SK-N-SH (cell line): Measurements from ENCODE around the gene PDGFRB. TPM values are rescaled to one million over a fixed set of nuclear protein-coding genes. Genes with fewer than 3 reads are reported as not detected.

ENCODE experiments used
- CTCF ChIA-PET: fragments of 300-600, 350-600 bp; formaldehyde crosslinking; extraction: SDS; loops from one replicate; lab custom pipeline; 2021; lab: Yijun Ruan, JAX
- POLR2A ChIA-PET: fragments of 350-600 bp; sonication (Branson Sonifier 250); formaldehyde crosslinking; extraction: SDS; loops from one replicate; lab custom pipeline; 2020; ENCODE audit warnings: antibody characterized with exemption, inconsistent platforms; lab: Yijun Ruan, JAX
- DNase-seq: peaks from one replicate; pipeline ENCODE4 v3.0.0; 2012
- H2AFZ ChIP-seq: fragments of 200-600 bp; sonication (generic); 2 replicates; pipeline ENCODE4 v1.8.1; 2016; ENCODE audit warnings: antibody characterized with exemption, mild to moderate bottlenecking, low read depth
- H3F3A ChIP-seq: fragments of 200-600 bp; sonication (generic); replicated peaks from 2 replicates; pipeline ENCODE3; 2016; ENCODE audit warnings: antibody characterized with exemption, mild to moderate bottlenecking; ENCODE audit not compliant: insufficient read depth
- H3K27ac ChIP-seq, 2 experiments: fragments of 200-500 bp in 1 of 2; fragments of 200-600 bp in 1 of 2; sonication (Bioruptor generic) in 1 of 2; sonication (generic), shearing (Covaris generic) in 1 of 2; 2 replicates each; pipeline versions ENCODE4 v1.5.1 to v1.6.1; 2014 to 2016; ENCODE audit warnings: low read depth in 2 of 2, inconsistent platforms in 1 of 2, low read length in 1 of 2, mild to moderate bottlenecking in 1 of 2, mixed read lengths in 1 of 2
- H3K27me3 ChIP-seq: fragments of 200-600 bp; sonication (generic), shearing (Covaris generic); 2 replicates; pipeline ENCODE4 v1.6.1; 2016; ENCODE audit warnings: mixed run types; ENCODE audit not compliant: insufficient read depth
- H3K36me3 ChIP-seq, 2 experiments: fragments of 200-500 bp in 1 of 2; fragments of 200-600 bp in 1 of 2; sonication (Bioruptor generic) in 1 of 2; sonication (generic) in 1 of 2; replicated peaks in 1 of 2; 2 replicates each; pipeline versions ENCODE3 to v1.5.1; 2014 to 2016; ENCODE audit warnings: low read length in 1 of 2, mild to moderate bottlenecking in 1 of 2; ENCODE audit not compliant: insufficient read depth in 2 of 2, control insufficient read depth in 1 of 2
- H3K4me1 ChIP-seq, 2 experiments: fragments of 200-500 bp in 1 of 2; fragments of 200-600 bp in 1 of 2; sonication (Bioruptor generic) in 1 of 2; sonication (generic), shearing (Covaris generic) in 1 of 2; 2 replicates each; pipeline versions ENCODE4 v1.5.1 to v1.6.1; 2014 to 2016; ENCODE audit warnings: low read depth in 1 of 2, low read length in 1 of 2, mixed run types in 1 of 2; ENCODE audit not compliant: insufficient read depth in 2 of 2, control insufficient read depth in 1 of 2
- H3K4me2 ChIP-seq: fragments of 200-600 bp; sonication (generic), shearing (Covaris generic); 2 replicates; pipeline ENCODE4 v1.6.1; 2017; ENCODE audit warnings: mixed run types
- H3K4me3 ChIP-seq, 2 experiments: fragments of 200-500 bp in 1 of 2; fragments of 200-600 bp in 1 of 2; sonication (Bioruptor generic) in 1 of 2; sonication (generic), shearing (Covaris generic) in 1 of 2; 2 replicates each; pipeline versions ENCODE4 v1.5.1 to v1.8.1; 2014 to 2016; ENCODE audit warnings: low read depth in 2 of 2, inconsistent platforms in 1 of 2, low read length in 1 of 2, mild to moderate bottlenecking in 1 of 2, mixed read lengths in 1 of 2, moderate library complexity in 1 of 2
- H3K79me2 ChIP-seq: fragments of 200-600 bp; sonication (generic); 2 replicates; pipeline ENCODE4 v1.8.1; 2017; ENCODE audit warnings: mild to moderate bottlenecking; ENCODE audit not compliant: insufficient read depth
- H3K9ac ChIP-seq: fragments of 200-600 bp; sonication (generic); 2 replicates; pipeline ENCODE4 v1.6.1; 2017; ENCODE audit warnings: mixed run types
- H3K9me2 ChIP-seq: fragments of 200-600 bp; sonication (generic); 2 replicates; pipeline ENCODE4 v1.6.1; 2017; ENCODE audit warnings: mixed run types
- H3K9me3 ChIP-seq: fragments of 200-600 bp; sonication (generic); 2 replicates; pipeline ENCODE4 v1.6.1; 2017; ENCODE audit warnings: mixed run types, mild to moderate bottlenecking, moderate library complexity
- H4K20me1 ChIP-seq: fragments of 200-600 bp; sonication (generic); 2 replicates; pipeline ENCODE4 v1.6.1; 2017; ENCODE audit warnings: mild to moderate bottlenecking, mixed run types; ENCODE audit not compliant: insufficient read depth
- ELF1 ChIP-seq: IDR thresholded peaks from 2 replicates; pipeline ENCODE4 v1.4.0; 2012
- FOSL2 ChIP-seq: IDR thresholded peaks from 2 replicates; pipeline ENCODE4 v1.4.0; 2012; ENCODE audit warnings: low read depth, mild to moderate bottlenecking, moderate library complexity, borderline replicate concordance
- GATA2 ChIP-seq: sonication (generic); formaldehyde crosslinking; IDR thresholded peaks from 2 replicates; pipeline ENCODE4 v1.5.0; 2020; ENCODE audit warnings: mild to moderate bottlenecking, missing genetic modification reagents
- JUND ChIP-seq: IDR thresholded peaks from 2 replicates; pipeline ENCODE4 v1.4.0; 2012
- MEF2A ChIP-seq: IDR thresholded peaks from 2 replicates; pipeline ENCODE4 v1.4.0; 2012; ENCODE audit warnings: low read depth, borderline replicate concordance
- MXI1 ChIP-seq: IDR thresholded peaks from 2 replicates; pipeline ENCODE4 v1.6.1; 2012; ENCODE audit warnings: mild to moderate bottlenecking, low read depth, low read length, improper control_type of control experiment
- NFIC ChIP-seq: IDR thresholded peaks from 2 replicates; pipeline ENCODE4 v1.4.0; 2012; ENCODE audit warnings: borderline replicate concordance
- RFX5 ChIP-seq: IDR thresholded peaks from 2 replicates; pipeline ENCODE4 v1.6.1; 2012; ENCODE audit warnings: mild to moderate bottlenecking, improper control_type of control experiment, low read length
- TAF1 ChIP-seq: IDR thresholded peaks from 2 replicates; pipeline ENCODE4 v1.6.1; 2012; ENCODE audit warnings: low read depth, mild to moderate bottlenecking, low read length, moderate library complexity, borderline replicate concordance
- TEAD4 ChIP-seq: IDR thresholded peaks from 2 replicates; pipeline ENCODE4 v1.4.0; 2012; ENCODE audit warnings: mild to moderate bottlenecking, borderline replicate concordance; ENCODE audit not compliant: insufficient read depth
- polyA plus RNA-seq, 3 experiments: library from polyadenylated mRNA; depleted of rRNA; stranded (reverse); fragments of >200 nt; gene quantifications; 2 replicates each; pipeline ENCODE4 v1.2.3, GENCODE V29; 2012
- TF ChIP-seq, protein P1 (sequence below): IDR thresholded peaks from 2 replicates; pipeline ENCODE4 v1.4.0; 2012; ENCODE audit warnings: low read depth
- TF ChIP-seq, protein P2 (sequence below): fragments of 150-350 bp; IDR thresholded peaks from 2 replicates; pipeline ENCODE4 v1.6.1; 2017; ENCODE audit warnings: antibody characterized with exemption, low read length, low read depth, borderline replicate concordance
- TF ChIP-seq, protein P3 (sequence below): IDR thresholded peaks from 2 replicates; pipeline ENCODE4 v1.6.1; 2012; ENCODE audit warnings: mild to moderate bottlenecking, low read depth, low read length, moderate library complexity
- TF ChIP-seq, protein P4 (sequence below): IDR thresholded peaks from 2 replicates; pipeline ENCODE4 v1.4.0; 2012; ENCODE audit warnings: low read depth, borderline replicate concordance

Gene PDGFRB
- polyA plus RNA-seq, 1 of the 3 experiments (the other 2 are of a cell fraction): 32.1 TPM

DNA sequence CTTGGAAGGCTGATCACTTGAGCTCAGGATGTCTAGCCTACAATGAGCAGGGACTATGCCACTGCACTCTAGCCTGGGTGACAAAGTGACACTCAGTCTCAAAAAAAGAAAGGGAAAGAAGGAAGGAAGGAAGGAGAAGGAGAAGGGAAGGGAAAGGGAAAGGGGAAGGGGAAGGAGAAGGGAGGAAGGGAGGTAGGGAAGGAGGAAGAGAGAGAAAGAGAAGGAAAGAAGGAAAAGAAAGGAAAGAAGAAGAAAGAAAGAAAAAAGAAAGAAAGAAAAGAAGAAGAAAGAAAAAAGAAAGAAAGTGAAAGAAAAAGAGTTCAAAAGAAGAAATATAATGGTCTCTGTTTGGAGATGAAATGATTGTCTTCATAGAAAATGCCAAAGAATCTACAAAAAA, 58.5 kb downstream of the PDGFRB start:
- TF ChIP-seq RFX5 (no peak), GATA2 (CRISPR knock-in tag) (no peak), NFIC (no peak), FOSL2 (no peak), MEF2A (no peak), ELF1 (no peak), JUND (no peak), TAF1 (no peak), MXI1 (no peak), TEAD4 (no peak)
- TF ChIP-seq, protein P1, sequence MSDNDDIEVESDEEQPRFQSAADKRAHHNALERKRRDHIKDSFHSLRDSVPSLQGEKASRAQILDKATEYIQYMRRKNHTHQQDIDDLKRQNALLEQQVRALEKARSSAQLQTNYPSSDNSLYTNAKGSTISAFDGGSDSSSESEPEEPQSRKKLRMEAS: no peak
- TF ChIP-seq, protein P2, sequence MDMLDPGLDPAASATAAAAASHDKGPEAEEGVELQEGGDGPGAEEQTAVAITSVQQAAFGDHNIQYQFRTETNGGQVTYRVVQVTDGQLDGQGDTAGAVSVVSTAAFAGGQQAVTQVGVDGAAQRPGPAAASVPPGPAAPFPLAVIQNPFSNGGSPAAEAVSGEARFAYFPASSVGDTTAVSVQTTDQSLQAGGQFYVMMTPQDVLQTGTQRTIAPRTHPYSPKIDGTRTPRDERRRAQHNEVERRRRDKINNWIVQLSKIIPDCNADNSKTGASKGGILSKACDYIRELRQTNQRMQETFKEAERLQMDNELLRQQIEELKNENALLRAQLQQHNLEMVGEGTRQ: no peak
- TF ChIP-seq, protein P3, sequence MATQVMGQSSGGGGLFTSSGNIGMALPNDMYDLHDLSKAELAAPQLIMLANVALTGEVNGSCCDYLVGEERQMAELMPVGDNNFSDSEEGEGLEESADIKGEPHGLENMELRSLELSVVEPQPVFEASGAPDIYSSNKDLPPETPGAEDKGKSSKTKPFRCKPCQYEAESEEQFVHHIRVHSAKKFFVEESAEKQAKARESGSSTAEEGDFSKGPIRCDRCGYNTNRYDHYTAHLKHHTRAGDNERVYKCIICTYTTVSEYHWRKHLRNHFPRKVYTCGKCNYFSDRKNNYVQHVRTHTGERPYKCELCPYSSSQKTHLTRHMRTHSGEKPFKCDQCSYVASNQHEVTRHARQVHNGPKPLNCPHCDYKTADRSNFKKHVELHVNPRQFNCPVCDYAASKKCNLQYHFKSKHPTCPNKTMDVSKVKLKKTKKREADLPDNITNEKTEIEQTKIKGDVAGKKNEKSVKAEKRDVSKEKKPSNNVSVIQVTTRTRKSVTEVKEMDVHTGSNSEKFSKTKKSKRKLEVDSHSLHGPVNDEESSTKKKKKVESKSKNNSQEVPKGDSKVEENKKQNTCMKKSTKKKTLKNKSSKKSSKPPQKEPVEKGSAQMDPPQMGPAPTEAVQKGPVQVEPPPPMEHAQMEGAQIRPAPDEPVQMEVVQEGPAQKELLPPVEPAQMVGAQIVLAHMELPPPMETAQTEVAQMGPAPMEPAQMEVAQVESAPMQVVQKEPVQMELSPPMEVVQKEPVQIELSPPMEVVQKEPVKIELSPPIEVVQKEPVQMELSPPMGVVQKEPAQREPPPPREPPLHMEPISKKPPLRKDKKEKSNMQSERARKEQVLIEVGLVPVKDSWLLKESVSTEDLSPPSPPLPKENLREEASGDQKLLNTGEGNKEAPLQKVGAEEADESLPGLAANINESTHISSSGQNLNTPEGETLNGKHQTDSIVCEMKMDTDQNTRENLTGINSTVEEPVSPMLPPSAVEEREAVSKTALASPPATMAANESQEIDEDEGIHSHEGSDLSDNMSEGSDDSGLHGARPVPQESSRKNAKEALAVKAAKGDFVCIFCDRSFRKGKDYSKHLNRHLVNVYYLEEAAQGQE: no peak
- TF ChIP-seq, protein P4, sequence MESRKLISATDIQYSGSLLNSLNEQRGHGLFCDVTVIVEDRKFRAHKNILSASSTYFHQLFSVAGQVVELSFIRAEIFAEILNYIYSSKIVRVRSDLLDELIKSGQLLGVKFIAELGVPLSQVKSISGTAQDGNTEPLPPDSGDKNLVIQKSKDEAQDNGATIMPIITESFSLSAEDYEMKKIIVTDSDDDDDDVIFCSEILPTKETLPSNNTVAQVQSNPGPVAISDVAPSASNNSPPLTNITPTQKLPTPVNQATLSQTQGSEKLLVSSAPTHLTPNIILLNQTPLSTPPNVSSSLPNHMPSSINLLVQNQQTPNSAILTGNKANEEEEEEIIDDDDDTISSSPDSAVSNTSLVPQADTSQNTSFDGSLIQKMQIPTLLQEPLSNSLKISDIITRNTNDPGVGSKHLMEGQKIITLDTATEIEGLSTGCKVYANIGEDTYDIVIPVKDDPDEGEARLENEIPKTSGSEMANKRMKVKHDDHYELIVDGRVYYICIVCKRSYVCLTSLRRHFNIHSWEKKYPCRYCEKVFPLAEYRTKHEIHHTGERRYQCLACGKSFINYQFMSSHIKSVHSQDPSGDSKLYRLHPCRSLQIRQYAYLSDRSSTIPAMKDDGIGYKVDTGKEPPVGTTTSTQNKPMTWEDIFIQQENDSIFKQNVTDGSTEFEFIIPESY: no peak
- Histone ChIP-seq H3K9me2 (no peaks in the 10 kb centered on the region), H4K20me1 (no peaks in the 10 kb centered on the region), H3K36me3 (no peaks in the 10 kb centered on the region), H3F3A (no peaks in the 10 kb centered on the region), H3K27ac (no peak overlapping the region), H3K4me1 (no peaks in the 10 kb centered on the region), H3K27me3 (no peaks in the 10 kb centered on the region; the same call in 1 of the 2 replicates), H3K9ac (no peak overlapping the region), H2AFZ (no peak overlapping the region), H3K9me3 (no peaks in the 10 kb centered on the region), H3K79me2 (no peaks in the 10 kb centered on the region), H3K4me3 (no peak overlapping the region), H3K4me2 (no peak overlapping the region)
- ChIA-PET POLR2A (no interaction called here), CTCF (no interaction called here)
- DNase-seq: no peak
